Stimulated activated CD4-positive, alpha-beta T cell treated with anti-CD3 and anti-CD28 coated beads, Interleukin-2, amount 100 ng/mL, for 4 hours (primary cell): Measurements from ENCODE around the gene TNFRSF25.
"Not testable (repeated sequence)": the region's sequence is repeated elsewhere in the genome, so short reads cannot be mapped to it uniquely, and the experiment has no call there.

Experiments
- DNase-seq: peaks from one replicate; pipeline ENCODE4 v3.0.0-alpha.2; 2020; ENCODE audit warnings: low read depth

TNFRSF25 gene

GRCh38 chr1:6502000-6502891 is 36.3 kb upstream of the TNFRSF25 start:
- DNase-seq: no peak

GRCh38 chr1:6501279-6501813 is 35.4 kb upstream of the TNFRSF25 start:
- DNase-seq: no peak

GRCh38 chr1:6500544-6501278 is 34.7 kb upstream of the TNFRSF25 start:
- no peak for DNase-seq

GRCh38 chr1:6499296-6499695 is 33.3 kb upstream of the TNFRSF25 start:
- DNase-seq: no peak

GRCh38 chr1:6498576-6499111 is 32.7 kb upstream of the TNFRSF25 start:
- DNase-seq: no peak

GRCh38 chr1:6497867-6498575 is 32.0 kb upstream of the TNFRSF25 start:
- no peak for DNase-seq

- DNase-seq: peak; percentile 27
Observed at GRCh38 chr1:6497215-6497866, 31.4 kb upstream of the TNFRSF25 start.

GRCh38 chr1:6496890-6497214 is 30.9 kb upstream of the TNFRSF25 start:
- no peak for DNase-seq

- DNase-seq: no peak
Observed at GRCh38 chr1:6496365-6496721, 30.4 kb upstream of the TNFRSF25 start.

GRCh38 chr1:6495540-6496364 is 29.8 kb upstream of the TNFRSF25 start:
- no peak for DNase-seq

- DNase-seq: no peak
Observed at GRCh38 chr1:6495041-6495441, 29.1 kb upstream of the TNFRSF25 start.

- DNase-seq: no peak
Observed at GRCh38 chr1:6494627-6495026, 28.7 kb upstream of the TNFRSF25 start.

GRCh38 chr1:6493834-6494223 is 27.9 kb upstream of the TNFRSF25 start:
- not testable (repeated sequence) for DNase-seq

GRCh38 chr1:6491966-6492365 is 26.0 kb upstream of the TNFRSF25 start:
- no peak for DNase-seq

GRCh38 chr1:6491480-6491962 is 25.5 kb upstream of the TNFRSF25 start, which contains the start of gene PLEKHG5:
PLEKHG5 (minus strand) TSS chr1:6491667; CDS start chr1:6477571, 14,096 bp downstream.
- DNase-seq: no peak

GRCh38 chr1:6491081-6491449 is 25.1 kb upstream of the TNFRSF25 start:
- no peak for DNase-seq

- DNase-seq: no peak
Observed at GRCh38 chr1:6490181-6491080, 24.5 kb upstream of the TNFRSF25 start.

GRCh38 chr1:6489799-6490180 is 23.8 kb upstream of the TNFRSF25 start:
- peak; percentile 69 for DNase-seq

GRCh38 chr1:6489383-6489765 is 23.4 kb upstream of the TNFRSF25 start:
- DNase-seq: no peak
